Hepatic stellate cell (primary cell): ENCODE measurements around the gene ACTR3C.
"Not testable (repeated sequence)": the region's sequence is repeated elsewhere in the genome, so short reads cannot be mapped to it uniquely, and the experiment has no call there.

ENCODE experiments used
- DNase-seq: peaks from one replicate; pipeline ENCODE4 v3.0.0; 2011; ENCODE audit warnings: low spot score

ACTR3C gene

GRCh38 chr7:150283111-150283510, 40.2 kb downstream of the ACTR3C start:
- DNase-seq, result not testable (repeated sequence)

- not testable (repeated sequence) for DNase-seq
These were observed 41.5 kb downstream of the ACTR3C start for GRCh38 chr7:150281681-150282403.

GRCh38 chr7:150278383-150278782, 45.0 kb downstream of the ACTR3C start:
- DNase-seq, result not testable (repeated sequence)

GRCh38 chr7:150276132-150276695, 47.1 kb downstream of the ACTR3C start:
- not testable (repeated sequence) for DNase-seq

GRCh38 chr7:150271898-150272297, 51.4 kb downstream of the ACTR3C start:
- not testable (repeated sequence) for DNase-seq

- not testable (repeated sequence) for DNase-seq
These were observed 53.1 kb downstream of the ACTR3C start for GRCh38 chr7:150270101-150270824.

- DNase-seq, result not testable (repeated sequence)
These were observed 54.5 kb downstream of the ACTR3C start for GRCh38 chr7:150268798-150269197.

- not testable (repeated sequence) for DNase-seq
These were observed 55.1 kb downstream of the ACTR3C start for GRCh38 chr7:150268287-150268686.

- DNase-seq, result not testable (repeated sequence)
These were observed 56.2 kb downstream of the ACTR3C start for GRCh38 chr7:150266953-150267665.

- DNase-seq, result not testable (repeated sequence)
These were observed 60.7 kb downstream of the ACTR3C start for GRCh38 chr7:150262656-150263055.

- DNase-seq, result not testable (repeated sequence)
These were observed 75.6 kb downstream of the ACTR3C start for GRCh38 chr7:150247745-150248144.

- not testable (repeated sequence) for DNase-seq
These were observed 78.1 kb downstream of the ACTR3C start for GRCh38 chr7:150245208-150245607.

GRCh38 chr7:150242935-150243334, 80.4 kb downstream of the ACTR3C start:
- not testable (repeated sequence) for DNase-seq

- DNase-seq, result not testable (repeated sequence)
These were observed 97.9 kb downstream of the ACTR3C start for GRCh38 chr7:150225444-150225843.

GRCh38 chr7:150222083-150222972, 101.0 kb downstream of the ACTR3C start:
- DNase-seq, result not testable (repeated sequence)

GRCh38 chr7:150220673-150221181, 102.6 kb downstream of the ACTR3C start:
- DNase-seq, result not testable (repeated sequence)

- DNase-seq, result not testable (repeated sequence)
These were observed 103.2 kb downstream of the ACTR3C start for GRCh38 chr7:150219941-150220658.

GRCh38 chr7:150206848-150207247, 116.5 kb downstream of the ACTR3C start:
- not testable (repeated sequence) for DNase-seq

- DNase-seq, result not testable (repeated sequence)
These were observed 117.5 kb downstream of the ACTR3C start for GRCh38 chr7:150205866-150206265.

- DNase-seq, result not testable (repeated sequence)
These were observed 118.8 kb downstream of the ACTR3C start for GRCh38 chr7:150204577-150204976.
